NCI-H1092 (cell line): Measurements from ENCODE around the gene OR10W1.

ENCODE experiments used
- DNase-seq: peaks from one replicate; lab custom pipeline; 2025; lab: John Stamatoyannopoulos, UW

Gene OR10W1, protein sequence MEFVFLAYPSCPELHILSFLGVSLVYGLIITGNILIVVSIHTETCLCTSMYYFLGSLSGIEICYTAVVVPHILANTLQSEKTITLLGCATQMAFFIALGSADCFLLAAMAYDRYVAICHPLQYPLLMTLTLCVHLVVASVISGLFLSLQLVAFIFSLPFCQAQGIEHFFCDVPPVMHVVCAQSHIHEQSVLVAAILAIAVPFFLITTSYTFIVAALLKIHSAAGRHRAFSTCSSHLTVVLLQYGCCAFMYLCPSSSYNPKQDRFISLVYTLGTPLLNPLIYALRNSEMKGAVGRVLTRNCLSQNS

DNA sequence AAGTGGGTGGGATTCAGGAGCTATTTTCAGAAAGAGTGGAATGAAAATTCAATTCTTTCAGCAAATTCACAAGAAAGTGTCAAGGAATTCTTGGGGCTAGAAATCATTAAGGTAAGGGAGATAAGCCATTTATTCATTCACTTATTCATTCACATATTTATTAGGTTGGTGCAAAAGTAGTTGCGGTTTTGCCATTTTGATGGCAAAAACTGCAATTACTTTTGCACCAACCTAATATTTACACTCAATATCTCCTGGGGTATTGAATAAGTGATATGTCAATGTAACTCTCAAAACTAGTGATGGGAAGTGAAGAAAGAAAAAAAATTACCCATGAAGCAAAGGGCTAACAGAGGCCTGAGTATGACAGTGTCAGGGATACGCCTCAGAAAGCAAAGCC, at the start of gene OR10W1:
TSS of gene OR10W1 (minus strand) at position 119 of the 400 bp plus-strand sequence. CDS start 402 bp downstream, outside the sequence.
- no peak for DNase-seq

DNA sequence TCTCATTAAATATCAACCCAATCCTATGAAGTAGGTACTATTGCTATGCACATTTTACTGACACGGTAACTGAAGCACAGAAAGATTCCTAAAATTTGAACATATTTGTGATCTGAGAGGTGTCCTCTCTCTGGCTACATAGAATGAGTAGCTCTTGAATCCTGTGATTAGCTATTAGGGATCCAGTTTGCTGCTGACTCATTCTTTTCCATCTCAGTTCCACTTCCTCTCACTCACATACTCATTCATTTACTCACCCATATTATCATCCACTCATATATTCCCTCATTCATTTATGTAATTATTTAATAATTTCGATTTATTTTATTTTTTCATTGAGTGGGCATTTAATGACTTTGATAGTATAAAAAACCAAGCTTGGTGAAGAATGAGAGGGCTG, 48.1 kb upstream of the OR10W1 start:
- DNase-seq = no peak

DNA sequence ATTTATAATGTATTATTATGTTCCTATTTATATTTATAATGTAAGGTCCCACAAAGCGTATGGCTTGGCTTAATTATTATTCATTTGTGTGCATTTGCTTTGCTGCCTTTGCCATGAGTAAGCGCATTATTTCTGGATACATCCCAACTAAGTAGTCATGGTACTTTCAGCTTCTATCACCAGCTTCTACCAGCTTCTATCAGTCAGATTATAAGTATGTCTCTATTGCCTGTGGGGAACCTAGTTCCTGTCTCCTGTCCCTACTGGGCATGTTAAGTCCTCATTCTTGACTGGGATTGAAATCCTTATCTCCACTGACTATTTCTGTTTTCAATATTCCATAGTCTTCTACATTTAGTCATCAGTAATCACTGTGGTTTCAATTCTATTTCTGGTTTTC, 33.5 kb upstream of the OR10W1 start:
- DNase-seq = no peak

DNA sequence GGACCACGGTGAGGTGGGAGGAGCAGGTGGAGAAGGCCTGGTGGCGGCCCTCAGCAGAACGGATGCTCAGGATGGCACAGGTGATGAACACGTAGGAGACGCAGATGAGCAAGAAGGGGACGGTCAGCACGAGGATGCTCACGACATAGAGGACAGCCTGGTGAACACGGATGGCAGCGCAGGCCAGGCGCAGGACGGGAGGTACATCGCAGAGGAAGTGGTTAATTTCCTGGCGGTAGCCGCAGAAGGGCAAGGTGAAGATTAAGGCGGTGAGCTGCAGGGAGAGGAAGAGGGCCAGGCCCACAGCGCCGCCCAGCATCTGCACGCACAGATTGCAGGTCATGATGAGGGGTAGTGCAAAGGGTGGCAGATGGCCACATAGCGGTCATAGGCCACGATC, 24.0 kb upstream of the OR10W1 start:
- no peak for DNase-seq

DNA sequence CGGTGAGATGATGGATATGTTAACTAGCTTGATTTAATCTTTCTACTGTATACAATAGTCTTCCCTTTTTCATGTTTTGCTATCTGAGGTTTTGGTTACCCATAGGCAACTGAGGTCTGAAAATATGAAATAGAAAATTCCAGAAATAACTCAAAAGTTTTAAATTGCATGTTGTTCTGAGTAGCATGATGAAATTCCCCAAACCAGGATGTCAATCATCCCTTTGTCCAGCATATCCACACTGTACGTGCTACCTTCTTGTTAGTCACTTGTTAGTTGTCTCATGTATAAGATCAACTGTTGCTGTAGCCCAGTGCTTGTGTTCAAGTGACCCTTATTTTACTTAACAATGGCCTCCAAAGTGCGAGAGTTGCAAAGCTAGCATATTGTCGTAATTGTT, 21.2 kb upstream of the OR10W1 start:
- no peak for DNase-seq

DNA sequence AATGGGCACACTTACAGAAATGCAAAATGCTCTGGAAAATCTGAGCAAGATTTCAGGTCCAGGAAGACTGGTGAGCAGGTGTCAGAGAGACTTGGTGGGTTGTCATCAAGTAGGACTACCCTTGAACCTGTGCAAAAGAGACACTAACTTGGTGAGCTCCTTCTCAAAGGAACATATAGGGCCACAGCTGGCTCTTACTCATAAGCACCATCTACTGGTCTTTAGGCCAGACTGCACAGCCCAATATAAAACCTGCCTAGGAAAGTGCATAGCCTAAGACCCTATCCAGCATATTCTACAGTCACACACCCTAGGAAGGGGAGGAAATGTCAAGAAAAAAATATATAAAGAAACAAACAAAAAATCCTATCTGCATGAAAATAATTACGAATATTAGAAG, 18.2 kb upstream of the OR10W1 start:
- DNase-seq = no peak

DNA sequence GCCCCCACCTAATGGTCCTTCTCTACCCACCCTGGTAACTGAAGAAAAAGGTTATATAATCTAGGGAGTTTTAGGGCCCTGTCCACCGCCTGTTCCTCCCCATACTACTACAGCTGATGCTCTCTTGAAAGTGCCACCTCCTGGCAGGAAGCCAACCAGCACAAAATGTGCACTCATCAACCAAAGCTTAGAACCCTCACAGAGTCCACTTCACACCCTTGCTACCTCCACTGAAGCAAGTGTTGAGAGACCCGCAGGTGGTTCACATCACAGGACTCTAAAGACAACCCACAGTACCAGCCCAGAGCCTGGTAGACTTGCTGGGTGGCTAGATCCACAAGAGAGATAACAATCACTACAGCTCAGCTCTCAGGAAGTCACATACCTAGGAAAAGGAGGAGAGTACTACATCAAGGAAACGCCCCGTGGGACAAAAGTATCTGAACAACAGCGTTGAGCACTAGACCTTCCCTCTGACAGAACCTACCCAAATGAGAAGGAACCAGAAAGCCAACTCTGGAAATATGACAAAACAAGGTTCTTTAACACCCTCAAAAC, 17.5 kb upstream of the OR10W1 start:
- DNase-seq = no peak

DNA sequence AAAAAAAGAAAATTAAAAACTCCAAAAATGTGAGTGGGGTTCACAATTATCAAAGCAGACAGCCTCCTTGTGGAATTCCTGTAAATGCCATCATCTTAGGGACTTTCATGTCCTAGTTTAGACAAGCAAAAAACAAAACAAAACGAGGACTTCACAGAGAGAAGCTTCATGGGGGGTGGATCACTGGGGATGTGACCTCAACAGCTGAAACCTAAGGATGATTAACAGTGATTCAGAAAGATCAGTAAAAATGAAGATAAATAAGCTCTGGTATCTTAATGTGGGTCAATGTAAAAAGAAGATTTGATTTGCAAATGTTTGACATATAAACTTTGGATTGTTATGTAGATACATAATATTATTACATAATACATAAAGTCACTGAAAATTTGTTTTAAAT, 8.1 kb upstream of the OR10W1 start:
- DNase-seq = no peak

DNA sequence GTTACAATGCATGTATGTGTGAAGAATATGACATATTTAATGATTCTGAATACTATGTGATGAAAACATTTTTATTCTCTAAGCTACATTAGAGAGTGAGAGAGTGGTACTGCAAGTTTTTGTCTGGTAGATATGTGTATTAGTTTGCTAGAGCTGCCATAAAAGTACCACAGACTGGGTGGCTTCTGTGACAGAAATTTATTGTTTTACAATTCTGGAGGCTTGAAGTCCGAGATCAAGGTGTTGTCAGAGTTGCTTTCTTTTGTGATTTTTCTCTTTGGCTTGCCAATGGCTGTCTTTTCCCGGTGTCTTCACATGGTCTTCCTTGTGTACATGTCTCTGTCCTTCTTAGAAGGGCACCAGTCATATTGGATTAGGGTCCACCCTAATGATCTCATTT, 6.9 kb upstream of the OR10W1 start:
- DNase-seq = no peak

DNA sequence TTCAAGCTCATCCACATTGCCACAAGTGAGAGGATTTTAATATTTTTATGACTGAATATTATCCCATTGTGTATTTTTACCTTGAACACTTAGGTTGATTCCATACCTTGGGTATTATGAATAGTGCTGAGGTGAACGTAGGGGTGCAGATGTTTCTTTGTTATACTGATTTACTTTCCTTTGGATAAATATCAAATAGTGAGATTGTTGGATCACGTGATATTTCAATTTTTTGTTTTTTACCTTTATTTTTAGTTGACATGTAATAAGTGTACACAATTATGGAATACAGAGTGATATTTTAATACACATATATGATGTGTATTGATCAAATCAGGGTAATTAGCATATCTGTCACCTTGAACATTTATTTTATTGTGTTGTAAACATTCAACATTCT, 8.1 kb downstream of the OR10W1 start:
- DNase-seq = no peak

DNA sequence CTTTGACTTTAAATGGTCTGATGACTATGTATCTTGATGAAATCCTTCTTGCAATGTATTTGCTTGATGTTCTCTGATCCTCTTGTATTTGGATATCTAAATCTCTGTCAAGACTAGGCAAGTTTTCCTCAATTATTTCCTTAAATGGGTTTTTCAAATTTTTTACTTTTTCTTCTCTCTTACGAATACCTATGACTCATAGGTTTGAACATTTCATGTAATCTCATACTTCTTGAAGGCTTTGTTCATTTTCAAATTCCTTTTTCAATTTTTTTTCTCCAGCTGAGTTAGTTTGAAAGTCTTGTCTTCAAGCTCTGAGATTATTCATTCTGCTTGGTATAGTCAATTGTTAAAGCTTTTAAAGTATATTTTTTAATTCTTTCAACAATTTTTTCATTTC, 13.1 kb downstream of the OR10W1 start:
- DNase-seq = no peak

DNA sequence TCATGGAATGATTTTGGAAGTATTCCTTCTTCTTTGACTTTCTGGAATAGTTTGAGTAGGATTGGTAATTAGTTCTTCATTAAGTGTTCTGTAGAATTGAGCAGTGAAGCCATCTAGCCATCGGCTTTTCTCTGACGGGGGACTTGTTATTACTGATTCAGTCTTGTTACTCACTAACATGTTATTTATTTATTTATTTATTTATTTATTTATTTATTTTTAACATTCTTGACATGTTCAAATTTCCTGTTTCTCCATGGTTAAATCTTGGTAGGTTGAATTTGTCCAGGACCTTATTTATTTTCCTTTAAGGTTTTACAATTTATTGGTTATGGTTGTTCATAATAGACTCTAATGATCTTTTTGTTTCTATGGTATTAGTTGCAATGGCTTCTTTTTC, 24.1 kb downstream of the OR10W1 start:
- DNase-seq = no peak

DNA sequence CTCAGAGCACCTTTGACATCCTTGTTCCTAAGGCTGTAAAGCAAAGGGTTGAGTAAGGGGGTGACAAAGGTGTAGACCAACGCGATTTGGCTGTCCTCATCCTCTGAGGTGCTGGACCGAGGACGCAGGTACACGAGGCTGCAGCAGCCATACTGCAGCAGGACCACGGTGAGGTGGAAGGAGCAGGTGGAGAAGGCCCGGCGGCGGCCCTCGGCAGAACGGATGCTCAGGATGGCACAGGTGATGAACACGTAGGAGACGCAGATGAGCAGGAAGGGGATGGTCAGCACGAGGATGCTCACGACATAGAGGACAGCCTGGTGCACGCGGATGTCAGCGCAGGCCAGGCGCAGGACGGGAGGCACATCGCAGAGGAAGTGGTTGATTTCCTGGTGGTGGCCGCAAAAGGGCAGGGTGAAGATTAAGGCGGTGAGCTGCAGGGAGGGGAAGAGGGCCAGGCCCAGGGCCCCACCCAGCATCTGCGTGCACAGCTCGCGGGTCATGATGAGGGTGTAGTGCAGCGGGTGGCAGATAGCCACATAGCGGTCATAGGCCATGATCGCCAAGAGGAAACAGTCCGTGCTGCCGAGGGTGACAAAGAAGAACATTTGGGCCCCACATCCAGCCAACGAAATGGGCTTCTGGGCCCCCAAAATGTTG, 40.0 kb downstream of the OR10W1 start:
- DNase-seq = no peak

DNA sequence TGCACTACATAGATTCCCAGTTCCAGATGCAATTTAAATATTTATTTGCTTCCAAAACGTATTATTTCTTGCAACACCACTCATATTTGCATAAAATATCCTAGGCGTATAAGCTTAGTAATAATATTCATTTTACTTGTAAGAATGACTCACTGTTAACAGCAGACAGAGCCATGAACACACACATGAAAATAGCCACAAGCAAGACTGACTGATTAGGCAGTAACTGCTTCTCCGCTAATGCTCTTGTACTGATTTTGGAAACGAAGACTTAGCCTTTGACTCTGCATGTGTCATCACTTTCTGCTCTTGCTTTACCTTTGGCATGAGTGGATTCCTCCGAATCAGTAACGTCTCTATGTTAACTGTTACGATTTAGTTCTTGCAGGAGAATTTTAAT, 45.3 kb downstream of the OR10W1 start:
- no peak for DNase-seq
